Dermis microvascular lymphatic vessel endothelial cell (primary cell): ENCODE data around the gene DMD. TPM values are rescaled to one million over a fixed set of nuclear protein-coding genes. Genes with fewer than 3 reads are reported as not detected.
"Not testable (repeated sequence)": the region's sequence is repeated elsewhere in the genome, so short reads cannot be mapped to it uniquely, and the experiment has no call there.

ENCODE experiments used
- DNase-seq, 2 donors: peaks; one replicate each; pipeline versions ENCODE4 v3.0.0 to v3.0.0-alpha.2; 2010; ENCODE audit warnings: low read depth in 2 of 2
- total RNA-seq: library from RNA; depleted of rRNA; stranded (reverse); fragments of >200 nt; gene quantifications from 2 replicates; pipeline ENCODE4 v1.2.1, GENCODE V29; 2014

DMD gene
- total RNA-seq, 1 donor from 2014 or later = 1.8 TPM

- DNase-seq = no peak
Observed at GRCh38 chrX:31459361-31459760, 1752.0 kb downstream of the DMD start.

- DNase-seq = no peak
Observed at GRCh38 chrX:31449965-31450364, 1761.4 kb downstream of the DMD start.

GRCh38 chrX:31449081-31449480 lies 1762.3 kb downstream of the DMD start:
- no peak for DNase-seq

- DNase-seq = no peak
Observed at GRCh38 chrX:31445542-31445941, 1765.8 kb downstream of the DMD start.

GRCh38 chrX:31443654-31444053 lies 1767.7 kb downstream of the DMD start:
- DNase-seq = no peak

- DNase-seq = no peak
Observed at GRCh38 chrX:31440546-31440945, 1770.8 kb downstream of the DMD start.

- DNase-seq = no peak
Observed at GRCh38 chrX:31436424-31436823, 1774.9 kb downstream of the DMD start.

GRCh38 chrX:31435592-31435991 lies 1775.8 kb downstream of the DMD start:
- no peak for DNase-seq

- no peak for DNase-seq
Observed at GRCh38 chrX:31433856-31434255, 1777.5 kb downstream of the DMD start.

GRCh38 chrX:31429915-31430314 lies 1781.4 kb downstream of the DMD start:
- no peak for DNase-seq

- DNase-seq = peak in 1 of 2 donors; percentile 29
Observed at GRCh38 chrX:31423609-31424189, 1787.7 kb downstream of the DMD start.

GRCh38 chrX:31421441-31421840 lies 1789.9 kb downstream of the DMD start:
- no peak for DNase-seq

GRCh38 chrX:31420711-31421151 lies 1790.6 kb downstream of the DMD start:
- DNase-seq = no peak

GRCh38 chrX:31420302-31420701 lies 1791.0 kb downstream of the DMD start:
- DNase-seq = no peak

GRCh38 chrX:31397119-31397518 lies 1814.2 kb downstream of the DMD start:
- no peak for DNase-seq

GRCh38 chrX:31392513-31392912 lies 1818.8 kb downstream of the DMD start:
- DNase-seq = no peak

- no peak for DNase-seq
Observed at GRCh38 chrX:31388946-31389345, 1822.4 kb downstream of the DMD start.

- no peak for DNase-seq
Observed at GRCh38 chrX:31384471-31384870, 1826.9 kb downstream of the DMD start.

- no peak for DNase-seq
Observed at GRCh38 chrX:31383991-31384390, 1827.4 kb downstream of the DMD start.

- not testable (repeated sequence) for DNase-seq
Observed at GRCh38 chrX:31378973-31379372, 1832.4 kb downstream of the DMD start.

- DNase-seq = not testable (repeated sequence)
Observed at GRCh38 chrX:31377821-31378220, 1833.5 kb downstream of the DMD start.

- no peak for DNase-seq
Observed at GRCh38 chrX:31376408-31377022, 1834.8 kb downstream of the DMD start.

- no peak for DNase-seq
Observed at GRCh38 chrX:31374786-31375185, 1836.6 kb downstream of the DMD start.

- no peak for DNase-seq
Observed at GRCh38 chrX:31371956-31372355, 1839.4 kb downstream of the DMD start.
